ENCODE results near the gene CREB5. TPM values are rescaled to one million over a fixed set of nuclear protein-coding genes. Genes with fewer than 3 reads are reported as not detected.

The CREB5 gene
- polyA plus RNA-seq, 1 experiment = 3.9 TPM

DNA sequence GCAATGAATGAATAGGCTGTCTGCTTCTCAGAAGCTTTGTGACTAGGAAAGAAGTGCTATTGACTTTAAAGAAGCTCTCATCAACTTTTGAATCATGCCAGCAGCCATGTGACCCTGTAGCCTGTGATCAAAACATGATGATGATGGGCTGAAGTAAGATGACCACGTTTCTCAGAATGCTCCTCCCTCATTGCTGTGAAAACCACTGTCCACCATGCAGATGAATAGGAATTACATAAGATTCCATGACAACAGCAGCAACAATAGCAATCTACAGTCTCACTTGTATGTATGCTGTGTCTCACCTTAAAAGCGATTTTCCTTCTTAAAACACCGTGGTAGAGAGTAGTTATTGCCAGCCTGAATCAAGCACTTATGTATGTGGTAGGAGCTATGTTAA is 317.4 kb downstream of the CREB5 start:
- H3K4me3 ChIP-seq (ENCODE audit: low read depth, low read length) = no peak overlapping the region
- no peaks in the 10 kb centered on the region for H3K27me3 ChIP-seq (ENCODE audit: control insufficient read depth, insufficient read depth, low read length)
- TF ChIP-seq, protein P1, sequence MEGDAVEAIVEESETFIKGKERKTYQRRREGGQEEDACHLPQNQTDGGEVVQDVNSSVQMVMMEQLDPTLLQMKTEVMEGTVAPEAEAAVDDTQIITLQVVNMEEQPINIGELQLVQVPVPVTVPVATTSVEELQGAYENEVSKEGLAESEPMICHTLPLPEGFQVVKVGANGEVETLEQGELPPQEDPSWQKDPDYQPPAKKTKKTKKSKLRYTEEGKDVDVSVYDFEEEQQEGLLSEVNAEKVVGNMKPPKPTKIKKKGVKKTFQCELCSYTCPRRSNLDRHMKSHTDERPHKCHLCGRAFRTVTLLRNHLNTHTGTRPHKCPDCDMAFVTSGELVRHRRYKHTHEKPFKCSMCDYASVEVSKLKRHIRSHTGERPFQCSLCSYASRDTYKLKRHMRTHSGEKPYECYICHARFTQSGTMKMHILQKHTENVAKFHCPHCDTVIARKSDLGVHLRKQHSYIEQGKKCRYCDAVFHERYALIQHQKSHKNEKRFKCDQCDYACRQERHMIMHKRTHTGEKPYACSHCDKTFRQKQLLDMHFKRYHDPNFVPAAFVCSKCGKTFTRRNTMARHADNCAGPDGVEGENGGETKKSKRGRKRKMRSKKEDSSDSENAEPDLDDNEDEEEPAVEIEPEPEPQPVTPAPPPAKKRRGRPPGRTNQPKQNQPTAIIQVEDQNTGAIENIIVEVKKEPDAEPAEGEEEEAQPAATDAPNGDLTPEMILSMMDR (IDR thresholded peaks at IDR 0.05; ENCODE audit: insufficient read depth, low read depth, low read length) = no peak
- H3K36me3 ChIP-seq (ENCODE audit: control insufficient read depth, insufficient read depth, low read length) = no peaks in the 10 kb centered on the region
- CTCF ChIA-PET = interaction anchor here (0.6 to 1.2 kb wide), 2 partner anchors 18 to 1598 kb away, joined by 3 read pairs; no protein-coding TSS in a partner anchor
- POLR2A ChIA-PET = no interaction called here
- no peak for DNase-seq (ENCODE audit: low read depth)

DNA sequence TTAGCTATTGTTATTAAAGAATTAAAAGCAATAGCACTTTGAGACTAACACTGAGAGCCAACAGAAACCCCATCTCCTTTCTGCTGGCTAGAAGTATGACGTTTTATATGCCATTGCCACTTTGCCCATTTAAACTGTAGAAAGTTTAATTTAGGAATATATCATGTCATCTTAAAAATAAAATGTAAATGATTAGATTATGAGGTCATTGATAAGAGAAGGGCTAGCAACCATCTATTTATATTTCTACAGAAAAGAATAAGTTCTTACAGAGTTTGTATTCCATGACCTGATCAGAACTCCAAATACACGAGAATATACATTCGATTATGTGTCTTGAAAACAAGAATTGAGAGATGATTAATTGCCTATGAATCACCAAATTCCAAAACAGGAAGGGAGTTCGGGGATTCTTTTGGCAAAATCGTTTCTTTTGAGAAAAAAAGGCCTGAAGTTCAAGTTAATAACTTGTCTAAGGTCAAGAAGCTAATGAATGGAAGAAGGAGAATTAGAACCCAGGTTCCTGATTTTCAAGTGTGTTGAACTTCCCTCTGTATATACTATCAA is 318.9 kb downstream of the CREB5 start:
- DNase-seq (ENCODE audit: low read depth) = no peak
- POLR2A ChIA-PET = no interaction called here
- Histone ChIP-seq H3K4me3 (ENCODE audit: low read depth, low read length) (no peak overlapping the region), H3K36me3 (ENCODE audit: control insufficient read depth, insufficient read depth, low read length) (no peaks in the 10 kb centered on the region), H3K27me3 (ENCODE audit: control insufficient read depth, insufficient read depth, low read length) (no peaks in the 10 kb centered on the region)
- TF ChIP-seq, protein P1 (IDR thresholded peaks at IDR 0.05; ENCODE audit: insufficient read depth, low read depth, low read length) = no peak
- CTCF ChIA-PET = interaction anchor here (0.8 kb wide), 1 partner anchor 14 kb away, joined by 3 read pairs; no protein-coding TSS in a partner anchor

DNA sequence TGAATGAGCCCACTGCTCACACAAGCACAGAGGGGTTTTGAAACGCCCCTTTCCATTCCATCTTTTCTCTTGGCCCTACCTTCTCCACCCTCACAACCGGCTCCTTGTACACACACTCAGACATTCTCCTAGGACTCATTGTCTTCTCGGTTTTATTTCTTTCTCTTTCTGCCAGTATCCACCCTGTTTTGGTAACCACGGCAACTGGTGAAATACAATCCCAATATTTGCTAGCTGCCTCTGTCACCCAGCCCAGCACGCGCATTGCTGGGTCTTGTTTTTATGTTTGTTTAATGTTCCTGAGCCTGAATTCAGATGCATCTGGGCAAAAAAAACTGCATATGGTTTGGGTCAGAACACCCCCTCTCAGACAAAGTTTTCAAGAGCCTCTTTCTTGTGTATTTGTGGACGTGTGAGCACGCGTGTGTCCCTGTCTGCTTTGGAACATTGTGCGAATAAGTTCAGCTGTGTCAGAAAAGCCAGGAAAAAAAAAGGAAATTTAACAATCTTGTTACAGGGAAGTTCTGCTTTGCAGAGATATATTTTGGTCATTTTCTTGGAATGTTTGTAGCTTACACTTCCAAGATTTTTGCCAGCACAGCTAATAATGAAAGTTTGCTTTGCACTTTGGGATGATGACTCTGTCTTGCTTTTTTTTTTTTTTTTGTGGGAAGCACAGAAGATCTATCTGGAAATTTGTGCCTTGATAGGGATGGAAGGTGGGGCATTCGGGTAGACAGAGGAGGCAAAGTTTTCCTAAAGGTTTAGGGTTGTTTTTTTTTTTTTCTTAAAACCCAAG is 320.0 kb downstream of the CREB5 start:
- H3K36me3 ChIP-seq (ENCODE audit: control insufficient read depth, insufficient read depth, low read length) = no peaks in the 10 kb centered on the region
- H3K4me3 ChIP-seq (ENCODE audit: low read depth, low read length) = no peak overlapping the region; the same call in none of the 2 replicates
- DNase-seq (ENCODE audit: low read depth) = no peak
- CTCF ChIA-PET = interaction anchor here (1.0 kb wide), 1 partner anchor 373 kb away, joined by 3 read pairs; no protein-coding TSS in a partner anchor
- no peaks in the 10 kb centered on the region for H3K27me3 ChIP-seq (ENCODE audit: control insufficient read depth, insufficient read depth, low read length)
- POLR2A ChIA-PET = no interaction called here
- TF ChIP-seq, protein P1 (IDR thresholded peaks at IDR 0.05; ENCODE audit: insufficient read depth, low read depth, low read length) = no peak

DNA sequence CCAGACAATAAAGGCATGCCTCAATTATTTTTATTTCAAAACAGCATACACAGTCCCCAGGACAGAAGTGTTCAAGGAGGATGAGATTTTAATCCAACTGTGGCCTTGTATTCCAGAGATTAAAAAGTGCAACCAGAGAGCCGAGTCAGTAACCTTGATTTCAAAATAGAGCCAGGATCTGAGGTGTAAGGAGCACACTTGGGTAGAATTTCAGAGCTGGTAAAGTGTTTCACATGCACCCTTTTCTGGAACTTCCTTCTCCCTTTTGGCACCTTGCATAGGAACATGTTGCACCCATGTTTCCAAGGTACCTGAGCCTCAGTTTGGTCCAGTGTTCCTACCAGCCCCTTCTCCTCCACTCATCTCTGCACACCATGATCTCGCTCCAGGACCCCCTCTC is 320.7 kb downstream of the CREB5 start:
- TF ChIP-seq, protein P1 (IDR thresholded peaks at IDR 0.05; ENCODE audit: insufficient read depth, low read depth, low read length) = no peak
- POLR2A ChIA-PET = no interaction called here
- no peak for DNase-seq (ENCODE audit: low read depth)
- Histone ChIP-seq H3K36me3 (ENCODE audit: control insufficient read depth, insufficient read depth, low read length) (no peaks in the 10 kb centered on the region), H3K4me3 (ENCODE audit: low read depth, low read length) (no peak overlapping the region), H3K27me3 (ENCODE audit: control insufficient read depth, insufficient read depth, low read length) (no peaks in the 10 kb centered on the region)
- CTCF ChIA-PET = interaction anchor here (1.0 kb wide), 1 partner anchor 374 kb away, joined by 3 read pairs; no protein-coding TSS in a partner anchor

DNA sequence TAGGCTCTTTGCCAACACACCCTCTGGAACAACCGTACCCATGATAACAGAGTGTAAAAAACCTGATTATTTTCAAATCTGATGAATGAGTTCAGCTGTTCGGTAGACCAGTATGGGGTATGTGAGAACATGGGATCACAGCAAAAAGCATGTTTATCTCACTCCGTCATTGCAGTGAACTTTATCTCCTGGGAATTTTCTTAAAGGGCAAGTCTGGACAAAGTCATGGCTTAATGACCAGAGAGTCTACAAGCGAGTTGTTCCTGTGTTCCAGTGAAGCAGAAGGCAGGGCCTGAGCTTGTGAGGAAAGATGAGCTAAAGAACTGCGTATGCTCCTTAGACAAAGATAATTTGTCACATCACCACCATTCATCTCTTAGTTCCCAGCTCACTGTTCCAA is 326.1 kb downstream of the CREB5 start:
- no peak overlapping the region for H3K4me3 ChIP-seq (ENCODE audit: low read depth, low read length)
- ChIA-PET POLR2A (no interaction called here), CTCF (no interaction called here)
- no peak for DNase-seq (ENCODE audit: low read depth)
- H3K27me3 ChIP-seq (ENCODE audit: control insufficient read depth, insufficient read depth, low read length) = peaks cover 1% of the 10 kb centered on the region; the same call in 1 of the 2 replicates
- TF ChIP-seq, protein P1 (IDR thresholded peaks at IDR 0.05; ENCODE audit: insufficient read depth, low read depth, low read length) = no peak
- H3K36me3 ChIP-seq (ENCODE audit: control insufficient read depth, insufficient read depth, low read length) = no peaks in the 10 kb centered on the region

All from BJ (cell line).